Keratinocyte (primary cell): ENCODE measurements around the gene VASH2. TPM values are rescaled to one million over a fixed set of nuclear protein-coding genes. Genes with fewer than 3 reads are reported as not detected.
"Not testable (repeated sequence)": the region's sequence is repeated elsewhere in the genome, so short reads cannot be mapped to it uniquely, and the experiment has no call there.

Source experiments
- DNase-seq: peaks from one replicate; pipeline ENCODE4 v3.0.0-alpha.2; 2011; ENCODE audit warnings: low read depth, missing footprints, low spot score
- FAIRE-seq: peaks from 2 replicates; lab custom pipeline; 2011; peaks lifted over from hg19 to GRCh38; lab: Jason Lieb, UNC
- H2AFZ ChIP-seq: 2 replicates; pipeline ENCODE4 v1.6.0; 2012; ENCODE audit warnings: low read length, control low read depth, inconsistent platforms; ENCODE audit not compliant: control insufficient read depth
- H3K27ac ChIP-seq: 2 replicates; pipeline ENCODE4 v1.5.1; 2011; ENCODE audit warnings: low read length; ENCODE audit not compliant: control insufficient read depth, insufficient read depth
- H3K27me3 ChIP-seq: 3 replicates; pipeline ENCODE4 v1.6.0; 2011; ENCODE audit warnings: low read length; ENCODE audit not compliant: control insufficient read depth, insufficient read depth; ENCODE audit errors: extremely low read depth
- H3K36me3 ChIP-seq, 2 experiments: 2 replicates in 1 of 2; 3 replicates in 1 of 2; pipeline ENCODE4 v1.5.1; 2011; ENCODE audit warnings: low read length in 2 of 2, mild to moderate bottlenecking in 1 of 2; ENCODE audit not compliant: control insufficient read depth in 2 of 2, insufficient read depth in 2 of 2; ENCODE audit errors: extremely low read depth in 1 of 2
- H3K4me1 ChIP-seq: 3 replicates; pipeline ENCODE4 v1.5.1; 2011; ENCODE audit warnings: low read length; ENCODE audit not compliant: control insufficient read depth, insufficient read depth; ENCODE audit errors: extremely low read depth
- H3K4me2 ChIP-seq: 3 replicates; pipeline ENCODE4 v1.6.0; 2011; ENCODE audit warnings: low read depth, low read length; ENCODE audit not compliant: control insufficient read depth, insufficient read depth; ENCODE audit errors: extremely low read depth
- H3K4me3 ChIP-seq, 3 experiments: fragments of 200-600 bp in 1 of 3; sonication (generic) in 1 of 3; 2 replicates in 2 of 3; 3 replicates in 1 of 3; pipeline ENCODE4 v1.5.1; 2011 to 2016; ENCODE audit warnings: low read length in 3 of 3, mild to moderate bottlenecking in 3 of 3, control low read depth in 2 of 3, inconsistent platforms in 1 of 3, low read depth in 1 of 3, mixed read lengths in 1 of 3, mixed run types in 1 of 3, moderate library complexity in 1 of 3; ENCODE audit not compliant: control insufficient read depth in 2 of 3, insufficient read depth in 2 of 3; ENCODE audit errors: extremely low read depth in 1 of 3
- H3K79me2 ChIP-seq: 2 replicates; pipeline ENCODE4 v1.6.0; 2012; ENCODE audit warnings: low read length; ENCODE audit not compliant: control insufficient read depth, insufficient read depth
- H3K9ac ChIP-seq: 3 replicates; pipeline ENCODE4 v1.6.0; 2011; ENCODE audit warnings: low read length; ENCODE audit not compliant: control insufficient read depth, insufficient read depth; ENCODE audit errors: extremely low read depth
- H3K9me1 ChIP-seq: 3 replicates; pipeline ENCODE4 v1.6.0; 2011; ENCODE audit warnings: low read length; ENCODE audit not compliant: control insufficient read depth, insufficient read depth; ENCODE audit errors: extremely low read depth
- H3K9me3 ChIP-seq: 2 replicates; pipeline ENCODE4 v1.5.1; 2012; ENCODE audit warnings: low read depth, low read length; ENCODE audit not compliant: control insufficient read depth
- H4K20me1 ChIP-seq: 3 replicates; pipeline ENCODE4 v1.6.0; 2011; ENCODE audit warnings: low read length; ENCODE audit not compliant: control insufficient read depth, insufficient read depth; ENCODE audit errors: extremely low read depth
- CTCF ChIP-seq, 3 experiments: IDR thresholded peaks in 1 of 3; conservative IDR thresholded peaks in 1 of 3; optimal IDR thresholded peaks in 1 of 3; 2 replicates in 2 of 3; 3 replicates in 1 of 3; pipeline versions ENCODE3 to v1.5.1; 2011; ENCODE audit warnings: low read length in 3 of 3, mild to moderate bottlenecking in 3 of 3, moderate library complexity in 2 of 3, control low read depth in 1 of 3, inconsistent platforms in 1 of 3; ENCODE audit not compliant: insufficient read depth in 2 of 3; ENCODE audit errors: extremely low read depth in 1 of 3
- EZH2 ChIP-seq: IDR thresholded peaks from one replicate; pipeline ENCODE4 v1.6.1; 2012; ENCODE audit warnings: inconsistent platforms, mild to moderate bottlenecking, low read length, moderate library complexity
- dilution Hi-C: fragments of 300-500 bp; cut with MboI; formaldehyde crosslinking; loops from one replicate; pipeline ENCODE4 v1.7.0; 2020; ENCODE audit warnings: low sequenced_read_pairs; ENCODE audit not compliant: extremely low pct_ligation_motif_present
- polyA plus RNA-seq, 5 experiments: library from polyadenylated mRNA; depleted of rRNA in 3 of 5; stranded (reverse) in 3 of 5; stranded (forward) in 1 of 5; unstranded in 1 of 5; fragments of >200 nt; gene quantifications; 1 replicate in 1 of 5; 2 replicates in 3 of 5; 3 replicates in 1 of 5; pipeline versions ENCODE4 v1.2.1 to v1.2.3, GENCODE V29; 2011 to 2012; ENCODE audit warnings: missing spikeins in 2 of 5, low read depth in 1 of 5, low replicate concordance in 1 of 5

VASH2 gene
- polyA plus RNA-seq, 1 donor (not counting 4 experiments of a cell fraction or from before 2014, with no cell fraction given), result 0.04 TPM

GRCh38 chr1:212914110-212914509 lies 36.2 kb upstream of the VASH2 start:
- H3K4me1 ChIP-seq, H3K79me2 ChIP-seq, FAIRE-seq, H3K9me1 ChIP-seq, H3K4me2 ChIP-seq, dilution Hi-C loops, H3K4me3 ChIP-seq, DNase-seq, H4K20me1 ChIP-seq, H3K9ac ChIP-seq, H3K27ac ChIP-seq, H3K27me3 ChIP-seq, H3K36me3 ChIP-seq, H2AFZ ChIP-seq, H3K9me3 ChIP-seq: not testable (repeated sequence)

- no peak overlapping the region for H3K27ac ChIP-seq
- H3K9me3 ChIP-seq, result no peaks in the 10 kb centered on the region
- no peaks in the 10 kb centered on the region for H3K79me2 ChIP-seq
- dilution Hi-C loops, result no loop called here
- H3K9ac ChIP-seq, result no peak overlapping the region
- no peaks in the 10 kb centered on the region for H3K36me3 ChIP-seq
- no peak overlapping the region for H2AFZ ChIP-seq
- no peak overlapping the region for H3K4me3 ChIP-seq
- H3K4me2 ChIP-seq, result no peak overlapping the region
- TF ChIP-seq EZH2 (no peak), CTCF (optimal IDR thresholded peaks at IDR 0.05 in 1 of 3, IDR thresholded peaks at IDR 0.05 in 1 of 3, conservative IDR thresholded peaks at IDR 0.05 in 1 of 3; ENCODE audit: extremely low read depth in 1 of 3, insufficient read depth in 2 of 3, low read length in 3 of 3) (no peak)
- no peaks in the 10 kb centered on the region for H3K27me3 ChIP-seq
- H4K20me1 ChIP-seq, result no peaks in the 10 kb centered on the region
- DNase-seq (no peak), FAIRE-seq (no peak)
- H3K9me1 ChIP-seq, result no peaks in the 10 kb centered on the region
- H3K4me1 ChIP-seq, result no peaks in the 10 kb centered on the region
These were observed 35.6 kb upstream of the VASH2 start for GRCh38 chr1:212914789-212915188.
